DOHH2 (cell line): ENCODE data around the gene HOXC11.

Experiments
- H3F3A ChIP-seq: fragments of 200-600 bp; sonication (generic), shearing (Covaris generic); 2 replicates; pipeline ENCODE4 v1.6.0; 2016; ENCODE audit warnings: antibody characterized with exemption, mild to moderate bottlenecking; ENCODE audit not compliant: control insufficient read depth, insufficient read depth
- H3K27ac ChIP-seq: fragments of 200-600 bp; sonication (generic); 2 replicates; pipeline ENCODE4 v1.5.1; 2014; ENCODE audit warnings: low read depth, mild to moderate bottlenecking, low read length, moderate library complexity
- H3K27me3 ChIP-seq: fragments of 200-600 bp; sonication (generic); 2 replicates; pipeline ENCODE4 v1.6.1; 2014; ENCODE audit warnings: mild to moderate bottlenecking, low read length, mixed read lengths; ENCODE audit not compliant: control insufficient read depth
- H3K36me3 ChIP-seq: fragments of 200-600 bp; sonication (generic); 2 replicates; pipeline ENCODE4 v1.6.1; 2014; ENCODE audit warnings: mild to moderate bottlenecking, low read length, moderate library complexity, mixed read lengths; ENCODE audit not compliant: control insufficient read depth
- H3K4me1 ChIP-seq: fragments of 200-600 bp; sonication (generic); 2 replicates; pipeline ENCODE4 v1.6.1; 2014; ENCODE audit warnings: mild to moderate bottlenecking, low read length, mixed read lengths; ENCODE audit not compliant: control insufficient read depth
- H3K4me2 ChIP-seq: fragments of 200-600 bp; sonication (generic); 2 replicates; pipeline ENCODE4 v1.6.0; 2014; ENCODE audit warnings: mild to moderate bottlenecking, low read length, moderate library complexity
- H3K4me3 ChIP-seq: fragments of 200-600 bp; sonication (generic); 2 replicates; pipeline ENCODE4 v1.5.1; 2014; ENCODE audit warnings: mild to moderate bottlenecking, low read length, mixed read lengths
- H3K79me2 ChIP-seq: fragments of 200-600 bp; sonication (generic); 2 replicates; pipeline ENCODE4 v1.6.1; 2014; ENCODE audit warnings: mild to moderate bottlenecking, low read length, mixed read lengths; ENCODE audit not compliant: control insufficient read depth
- H3K9me2 ChIP-seq: fragments of 200-600 bp; sonication (generic); replicated peaks from 2 replicates; pipeline ENCODE4 v1.6.1; 2014; ENCODE audit warnings: mild to moderate bottlenecking, low read length, mixed read lengths; ENCODE audit not compliant: control insufficient read depth
- H3K9me3 ChIP-seq: fragments of 200-600 bp; sonication (generic); 2 replicates; pipeline ENCODE4 v1.6.1; 2014; ENCODE audit warnings: antibody characterized with exemption, low read length, mixed read lengths; ENCODE audit not compliant: control insufficient read depth, insufficient read depth
- H4K20me1 ChIP-seq: fragments of 200-600 bp; sonication (generic); 2 replicates; pipeline ENCODE4 v1.6.0; 2014; ENCODE audit warnings: low read depth, mild to moderate bottlenecking, antibody characterized with exemption, low read length, moderate library complexity; ENCODE audit not compliant: control insufficient read depth, insufficient read depth
- CTCF ChIP-seq: fragments of 200-600 bp; sonication (generic); IDR thresholded peaks from one replicate; pipeline ENCODE4 v1.5.1; 2014; ENCODE audit warnings: antibody characterized with exemption, mild to moderate bottlenecking, low read depth, low read length; ENCODE audit not compliant: poor library complexity, severe bottlenecking
- EZH2phosphoT487 ChIP-seq: fragments of 200-600 bp; sonication (generic); IDR thresholded peaks from 2 replicates; pipeline ENCODE4 v1.6.1; 2017; ENCODE audit warnings: borderline replicate concordance, mild to moderate bottlenecking, antibody characterized with exemption, low read length, moderate library complexity, mixed read lengths

Gene HOXC11

GRCh38 chr12:53964315-53964713 is 8.6 kb upstream of the HOXC11 start:
- Histone ChIP-seq H3K36me3 (no peaks in the 10 kb centered on the region), H3K79me2 (no peaks in the 10 kb centered on the region), H3K4me1 (peaks cover 7% of the 10 kb centered on the region), H3K4me3 (no peak overlapping the region), H3K27ac (no peak overlapping the region), H3K9me3 (no peaks in the 10 kb centered on the region), H3K9me2 (no peaks in the 10 kb centered on the region), H3K4me2 (no peak overlapping the region), H4K20me1 (no peaks in the 10 kb centered on the region), H3F3A (no peaks in the 10 kb centered on the region), H3K27me3 (peaks cover 69% of the 10 kb centered on the region)
- no peak for TF ChIP-seq CTCF
- no peak for TF ChIP-seq EZH2phosphoT487

GRCh38 chr12:53965281-53966084 is 7.4 kb upstream of the HOXC11 start:
- Histone ChIP-seq H3F3A (no peaks in the 10 kb centered on the region), H4K20me1 (no peaks in the 10 kb centered on the region), H3K4me1 (peaks cover 7% of the 10 kb centered on the region), H3K36me3 (no peaks in the 10 kb centered on the region), H3K27me3 (peaks cover 76% of the 10 kb centered on the region), H3K4me2 (no peak overlapping the region), H3K9me2 (no peaks in the 10 kb centered on the region), H3K9me3 (no peaks in the 10 kb centered on the region), H3K27ac (no peak overlapping the region), H3K79me2 (no peaks in the 10 kb centered on the region), H3K4me3 (no peak overlapping the region)
- TF ChIP-seq CTCF (no peak), EZH2phosphoT487 (no peak)

GRCh38 chr12:53966085-53966384 is 6.9 kb upstream of the HOXC11 start:
- H4K20me1 ChIP-seq = no peaks in the 10 kb centered on the region
- H3K9me2 ChIP-seq = no peaks in the 10 kb centered on the region
- no peak overlapping the region for H3K4me3 ChIP-seq
- H3K36me3 ChIP-seq = no peaks in the 10 kb centered on the region
- peaks cover 81% of the 10 kb centered on the region for H3K27me3 ChIP-seq
- H3K9me3 ChIP-seq = no peaks in the 10 kb centered on the region
- no peak overlapping the region for H3K4me2 ChIP-seq
- no peaks in the 10 kb centered on the region for H3F3A ChIP-seq
- TF ChIP-seq CTCF (no peak), EZH2phosphoT487 (no peak)
- H3K27ac ChIP-seq = no peak overlapping the region
- H3K79me2 ChIP-seq = no peaks in the 10 kb centered on the region
- peaks cover 7% of the 10 kb centered on the region for H3K4me1 ChIP-seq
